Calu3 (cell line): ENCODE data around the gene DLGAP4. TPM values are rescaled to one million over a fixed set of nuclear protein-coding genes. Genes with fewer than 3 reads are reported as not detected.

Experiments
- BruUV-seq: library from RNA; stranded (reverse); fragments of 400-500 nt; replicated peaks from 2 replicates; lab custom pipeline; 2021; lab: Mats Ljungman, UMichigan
- CTCF ChIA-PET: fragments of 300-600 bp; sonication (Branson Sonifier 250); formaldehyde crosslinking; loops from one replicate; lab custom pipeline; 2022; ENCODE audit warnings: antibody characterized with exemption; lab: Charles Lee
- DNase-seq: peaks from one replicate; pipeline ENCODE4 v3.0.0; 2022
- H3K27ac Mint-ChIP-seq: one replicate; pipeline ENCODE4 v1.8.0; 2022; ENCODE audit warnings: mixed read lengths; ENCODE audit not compliant: unreplicated experiment
- H3K27me3 Mint-ChIP-seq: one replicate; pipeline ENCODE4 v1.8.0; 2022; ENCODE audit warnings: mixed read lengths; ENCODE audit not compliant: unreplicated experiment
- H3K36me3 Mint-ChIP-seq: one replicate; pipeline ENCODE4 v1.8.0; 2022; ENCODE audit warnings: mild to moderate bottlenecking, moderate library complexity, mixed read lengths; ENCODE audit not compliant: insufficient read depth, unreplicated experiment
- H3K4me1 Mint-ChIP-seq: one replicate; pipeline ENCODE4 v1.8.0; 2022; ENCODE audit warnings: mild to moderate bottlenecking, low read depth, mixed read lengths; ENCODE audit not compliant: unreplicated experiment
- H3K4me3 Mint-ChIP-seq: one replicate; pipeline ENCODE4 v1.8.0; 2022; ENCODE audit warnings: mild to moderate bottlenecking, low read depth, moderate library complexity, mixed read lengths; ENCODE audit not compliant: unreplicated experiment
- H3K9me3 Mint-ChIP-seq: one replicate; pipeline ENCODE4 v1.8.0; 2022; ENCODE audit warnings: low read depth, mixed read lengths; ENCODE audit not compliant: unreplicated experiment
- intact Hi-C: fragments of 100-400 bp; cut with micrococcal nuclease; formaldehyde crosslinking; loops from one replicate; pipeline ENCODE4 v1.10.0; 2022; ENCODE audit not compliant: unreplicated experiment
- total RNA-seq: library from RNA; stranded (reverse); gene quantifications from 2 replicates; pipeline ENCODE4 v1.2.3, GENCODE V29; 2022
- TF ChIP-seq, protein P1 (sequence below): fragments of 200-600 bp; IDR thresholded peaks from one replicate; pipeline ENCODE4 v1.8.0; 2022; ENCODE audit warnings: antibody characterized with exemption; ENCODE audit not compliant: unreplicated experiment

The DLGAP4 gene
- total RNA-seq, 1 experiment from 2014 or later, result 66.4 TPM

DNA sequence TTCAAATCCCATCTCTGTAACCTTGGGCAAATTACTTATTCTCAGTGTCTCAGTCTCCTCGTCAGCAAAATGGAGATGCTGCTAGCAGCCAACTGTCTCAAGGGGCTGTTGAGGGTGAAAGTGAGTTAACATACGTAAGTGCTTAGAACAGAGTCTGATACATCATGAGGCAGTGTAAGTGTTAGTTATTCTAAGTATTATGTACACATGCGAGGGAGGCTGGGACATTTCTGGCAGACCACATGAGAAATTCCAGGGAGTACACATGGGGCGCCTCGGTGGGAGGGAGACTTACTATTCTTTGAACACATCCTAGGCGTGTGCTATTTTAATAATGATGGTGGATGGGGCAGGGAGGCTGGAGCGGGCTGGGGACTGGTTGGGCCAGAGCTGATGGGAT is 99.1 kb downstream of the DLGAP4 start:
- TF ChIP-seq, protein P1, sequence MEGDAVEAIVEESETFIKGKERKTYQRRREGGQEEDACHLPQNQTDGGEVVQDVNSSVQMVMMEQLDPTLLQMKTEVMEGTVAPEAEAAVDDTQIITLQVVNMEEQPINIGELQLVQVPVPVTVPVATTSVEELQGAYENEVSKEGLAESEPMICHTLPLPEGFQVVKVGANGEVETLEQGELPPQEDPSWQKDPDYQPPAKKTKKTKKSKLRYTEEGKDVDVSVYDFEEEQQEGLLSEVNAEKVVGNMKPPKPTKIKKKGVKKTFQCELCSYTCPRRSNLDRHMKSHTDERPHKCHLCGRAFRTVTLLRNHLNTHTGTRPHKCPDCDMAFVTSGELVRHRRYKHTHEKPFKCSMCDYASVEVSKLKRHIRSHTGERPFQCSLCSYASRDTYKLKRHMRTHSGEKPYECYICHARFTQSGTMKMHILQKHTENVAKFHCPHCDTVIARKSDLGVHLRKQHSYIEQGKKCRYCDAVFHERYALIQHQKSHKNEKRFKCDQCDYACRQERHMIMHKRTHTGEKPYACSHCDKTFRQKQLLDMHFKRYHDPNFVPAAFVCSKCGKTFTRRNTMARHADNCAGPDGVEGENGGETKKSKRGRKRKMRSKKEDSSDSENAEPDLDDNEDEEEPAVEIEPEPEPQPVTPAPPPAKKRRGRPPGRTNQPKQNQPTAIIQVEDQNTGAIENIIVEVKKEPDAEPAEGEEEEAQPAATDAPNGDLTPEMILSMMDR, result no peak
- CTCF ChIA-PET, result no interaction called here
- intact Hi-C loops, result no loop called here
- no peak overlapping the region for H3K4me3 Mint-ChIP-seq
- no TSS peak for BruUV-seq
- no peaks in the 10 kb centered on the region for H3K36me3 Mint-ChIP-seq
- H3K27me3 Mint-ChIP-seq, result peaks cover 72% of the 10 kb centered on the region
- H3K9me3 Mint-ChIP-seq, result no peaks in the 10 kb centered on the region
- H3K27ac Mint-ChIP-seq, result no peak overlapping the region
- no peaks in the 10 kb centered on the region for H3K4me1 Mint-ChIP-seq
- no peak for DNase-seq

DNA sequence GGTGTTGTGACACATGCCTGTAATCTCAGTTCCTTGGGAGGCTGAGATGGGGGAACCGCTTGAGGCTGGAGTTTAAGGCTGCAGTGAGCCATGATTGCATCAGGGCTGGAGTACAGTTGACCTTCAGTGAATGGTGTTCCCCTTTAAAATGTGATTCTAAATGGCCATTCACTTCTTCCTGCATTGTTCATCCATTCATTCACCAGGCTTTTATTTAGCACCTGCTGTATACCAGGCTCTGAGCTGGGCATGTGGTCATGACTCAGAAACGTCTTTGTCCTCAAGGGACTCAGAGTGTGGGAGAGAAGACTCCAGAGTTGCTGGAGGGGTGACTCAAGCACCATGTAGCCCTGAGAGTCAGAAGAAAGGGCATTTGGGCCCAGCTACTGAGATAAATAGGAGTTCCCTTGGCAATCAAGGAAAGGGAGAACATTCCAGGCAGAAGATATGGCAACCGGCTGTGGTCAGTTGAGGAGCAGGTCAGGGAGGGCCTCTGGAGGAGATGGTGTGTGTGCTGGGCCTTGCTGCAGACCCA is 101.1 kb downstream of the DLGAP4 start:
- intact Hi-C loops, result no loop called here
- Mint-ChIP-seq H3K4me3 (no peak overlapping the region), H3K27me3 (peaks cover 72% of the 10 kb centered on the region), H3K4me1 (no peaks in the 10 kb centered on the region), H3K36me3 (no peaks in the 10 kb centered on the region), H3K9me3 (no peaks in the 10 kb centered on the region), H3K27ac (no peak overlapping the region)
- no peak for DNase-seq
- BruUV-seq, result no TSS peak
- CTCF ChIA-PET, result interaction anchor here (0.6 to 0.8 kb wide), 2 partner anchors 62 to 415 kb away, joined by 3 to 4 read pairs; no protein-coding TSS in a partner anchor
- TF ChIP-seq, protein P1, result no peak

DNA sequence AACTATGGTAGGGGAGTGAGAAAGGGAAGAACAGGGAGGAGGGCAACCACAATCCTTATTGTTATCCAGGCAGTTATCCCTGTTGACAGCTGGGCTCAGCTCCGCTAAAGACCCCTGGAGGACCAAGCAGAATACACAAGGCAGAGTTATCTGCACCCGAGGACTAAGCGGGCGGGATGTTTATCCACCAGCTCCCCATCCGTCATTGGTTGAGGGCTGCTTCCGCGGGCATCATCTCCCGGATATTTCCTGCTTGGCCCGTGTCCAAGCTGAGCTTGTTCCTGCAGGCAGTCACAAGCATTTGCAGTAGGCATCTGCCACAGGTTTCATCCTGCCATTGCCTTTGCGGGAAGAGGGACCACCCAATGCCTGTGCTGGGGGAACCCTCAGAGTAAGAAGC is 102.1 kb downstream of the DLGAP4 start:
- no peaks in the 10 kb centered on the region for H3K4me1 Mint-ChIP-seq
- no peaks in the 10 kb centered on the region for H3K9me3 Mint-ChIP-seq
- CTCF ChIA-PET, result interaction anchor here (0.7 kb wide), 1 partner anchor 65 kb away, joined by 3 read pairs; no protein-coding TSS in a partner anchor
- peaks cover 68% of the 10 kb centered on the region for H3K27me3 Mint-ChIP-seq
- H3K4me3 Mint-ChIP-seq, result no peak overlapping the region
- intact Hi-C loops, result no loop called here
- TF ChIP-seq, protein P1, result no peak
- no TSS peak for BruUV-seq
- H3K27ac Mint-ChIP-seq, result no peak overlapping the region
- no peaks in the 10 kb centered on the region for H3K36me3 Mint-ChIP-seq
- peak; percentile 61 for DNase-seq

DNA sequence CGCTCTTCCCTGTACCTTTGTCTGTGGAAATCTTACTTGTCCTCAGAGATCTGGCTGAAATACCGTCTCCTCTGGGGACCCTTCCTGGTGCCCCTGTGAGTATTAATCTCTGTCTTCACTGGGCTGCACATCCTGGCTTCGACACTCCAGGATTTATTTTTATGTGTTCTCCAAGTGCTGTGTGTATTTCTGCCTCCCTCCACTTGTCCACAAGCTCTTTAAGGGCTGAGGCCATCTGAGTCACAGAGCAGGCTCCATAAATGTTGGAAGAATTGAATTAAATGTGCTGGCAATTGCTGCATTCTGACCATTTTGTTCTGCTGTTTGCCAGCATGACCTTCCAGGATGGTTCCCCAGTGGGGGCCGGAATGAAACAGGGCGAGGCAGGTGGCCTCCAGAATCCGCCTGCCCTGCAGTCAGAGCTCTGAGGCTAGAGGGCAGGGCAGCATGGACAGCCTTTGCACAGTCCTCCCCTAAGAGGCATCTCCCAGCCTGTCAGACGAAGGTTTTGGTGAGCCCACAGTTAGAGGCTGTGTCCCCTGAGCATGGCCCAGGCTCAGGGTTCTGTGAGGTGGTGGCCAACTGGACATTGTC is 105.8 kb downstream of the DLGAP4 start:
- CTCF ChIA-PET, result no interaction called here
- Mint-ChIP-seq H3K27me3 (peaks cover 77% of the 10 kb centered on the region), H3K27ac (no peak overlapping the region), H3K36me3 (no peaks in the 10 kb centered on the region), H3K9me3 (no peaks in the 10 kb centered on the region), H3K4me3 (no peak overlapping the region), H3K4me1 (no peaks in the 10 kb centered on the region)
- TF ChIP-seq, protein P1, result no peak
- no peak for DNase-seq
- intact Hi-C loops, result no loop called here
- no TSS peak for BruUV-seq
